NCI-H460 (cell line): Measurements from ENCODE around the gene IGSF21. TPM values are rescaled to one million over a fixed set of nuclear protein-coding genes. Genes with fewer than 3 reads are reported as not detected.

Source experiments
- DNase-seq: peaks from one replicate; pipeline ENCODE4 v3.0.0-alpha.2; 2016; ENCODE audit warnings: low read depth; ENCODE audit errors: extremely low read depth
- total RNA-seq: library from RNA; depleted of rRNA; stranded (reverse); fragments of >200 nt; shearing (Covaris generic); gene quantifications from 2 replicates; pipeline ENCODE4 v1.2.3, GENCODE V29; 2014

The IGSF21 gene
- total RNA-seq, 1 experiment from 2014 or later: not detected

- DNase-seq: no peak
Measured at GRCh38 chr1:18288722-18289121, 181.1 kb downstream of the IGSF21 start.

GRCh38 chr1:18289597-18289996, 182.0 kb downstream of the IGSF21 start:
- no peak for DNase-seq

GRCh38 chr1:18290740-18291412, 183.3 kb downstream of the IGSF21 start:
- no peak for DNase-seq

GRCh38 chr1:18292531-18292930, 184.9 kb downstream of the IGSF21 start:
- no peak for DNase-seq

GRCh38 chr1:18293291-18293690, 185.7 kb downstream of the IGSF21 start:
- no peak for DNase-seq

- no peak for DNase-seq
Measured at GRCh38 chr1:18294437-18295176, 187.0 kb downstream of the IGSF21 start.

GRCh38 chr1:18297896-18298648, 190.5 kb downstream of the IGSF21 start:
- no peak for DNase-seq

GRCh38 chr1:18299441-18300338, 192.1 kb downstream of the IGSF21 start:
- no peak for DNase-seq

- DNase-seq: no peak
Measured at GRCh38 chr1:18300376-18300775, 192.8 kb downstream of the IGSF21 start.

GRCh38 chr1:18302788-18303413, 195.3 kb downstream of the IGSF21 start:
- no peak for DNase-seq

GRCh38 chr1:18304151-18304869, 196.7 kb downstream of the IGSF21 start:
- DNase-seq: no peak

GRCh38 chr1:18305182-18305795, 197.7 kb downstream of the IGSF21 start:
- DNase-seq: no peak

- no peak for DNase-seq
Measured at GRCh38 chr1:18307329-18307898, 199.8 kb downstream of the IGSF21 start.

GRCh38 chr1:18309552-18310155, 202.1 kb downstream of the IGSF21 start:
- no peak for DNase-seq

GRCh38 chr1:18312961-18313360, 205.4 kb downstream of the IGSF21 start:
- no peak for DNase-seq

- no peak for DNase-seq
Measured at GRCh38 chr1:18313523-18313922, 205.9 kb downstream of the IGSF21 start.

GRCh38 chr1:18314399-18314798, 206.8 kb downstream of the IGSF21 start:
- no peak for DNase-seq

GRCh38 chr1:18315449-18315848, 207.9 kb downstream of the IGSF21 start:
- no peak for DNase-seq
